Measurements from ENCODE around the gene DGKZ. TPM values are rescaled to one million over a fixed set of nuclear protein-coding genes. Genes with fewer than 3 reads are reported as not detected.

DGKZ gene
- total and polyA plus RNA-seq, 10 of the 15 experiments (the other 5 are each of a cell fraction or from before 2014, with no cell fraction given) = 0.50 to 78.4 (median 39.5) TPM

GRCh38 chr11:46331282-46331984, 15.8 kb upstream of the DGKZ start:
- 0 out of 3 replicates have a peak, but pooled peaks have one; percentile 23 for ATAC-seq
- no peak overlapping the region for H3K27ac ChIP-seq (ENCODE audit: control insufficient read depth, insufficient read depth)
- ChIA-PET POLR2A (no interaction called here), RAD21 (ENCODE audit: unreplicated experiment) (interaction anchor here (1.0 to 1.4 kb wide), 2 partner anchors 14 to 22 kb away, joined by 3 to 4 read pairs; no protein-coding TSS in a partner anchor), SMC1A (ENCODE audit: uncharacterized antibody, unreplicated experiment) (no interaction called here), CTCF (interaction anchor here (0.9 to 2.3 kb wide), 5 partner anchors 12 to 92 kb away, joined by 3 to 13 read pairs (median 4); no protein-coding TSS in a partner anchor)
- H3K9ac ChIP-seq (ENCODE audit: control insufficient read depth, insufficient read depth, low read length) = no peak overlapping the region
- H3K36me3 ChIP-seq (ENCODE audit: control insufficient read depth in 2 of 2, insufficient read depth in 2 of 2, low read length in 1 of 2) = no peaks in the 10 kb centered on the region
- no TSS peak for BruUV-seq (replicated peaks)
- TF ChIP-seq BRCA1 (IDR thresholded peaks at IDR 0.05; ENCODE audit: low read depth, low read length) (no peak), GABPA (IDR thresholded peaks at IDR 0.05; ENCODE audit: low read depth) (no peak), SP1 (IDR thresholded peaks at IDR 0.05; ENCODE audit: low read depth, low read length) (no peak), MXI1 (IDR thresholded peaks at IDR 0.05; ENCODE audit: low read depth, low read length) (no peak), BACH1 (IDR thresholded peaks at IDR 0.05; ENCODE audit: borderline replicate concordance) (no peak), BCL11A (IDR thresholded peaks at IDR 0.05; ENCODE audit: low read depth, low read length) (no peak), MEF2B (IDR thresholded peaks at IDR 0.05; ENCODE audit: partially characterized antibody, poor library complexity, severe bottlenecking) (no peak), ZNF24 (IDR thresholded peaks at IDR 0.05) (no peak), ZZZ3 (IDR thresholded peaks at IDR 0.05; ENCODE audit: control insufficient read depth, insufficient read length, low read depth) (no peak), NBN (IDR thresholded peaks at IDR 0.05) (no peak), ZNF217 (IDR thresholded peaks at IDR 0.05) (no peak), SPI1 (IDR thresholded peaks at IDR 0.05; ENCODE audit: borderline replicate concordance, insufficient read depth, low read depth, low read length) (no peak), IKZF1 (conservative IDR thresholded peaks at IDR 0.05) (no peak)
- no peak overlapping the region for H3K4me3 ChIP-seq
- H4K20me1 ChIP-seq (ENCODE audit: control insufficient read depth, insufficient read depth) = no peaks in the 10 kb centered on the region
- no peaks in the 10 kb centered on the region for H3K79me2 ChIP-seq (ENCODE audit: control insufficient read depth, insufficient read depth, low read length)
- intact Hi-C loops (cut with micrococcal nuclease; ENCODE audit: unreplicated experiment) = no loop called here
- no peaks in the 10 kb centered on the region; the same call in 1 of the 2 replicates for H3K4me1 ChIP-seq (ENCODE audit: control insufficient read depth, insufficient read depth, low read length)
- no peak for DNase-seq (ENCODE audit: low read depth, low spot score)
- no peak overlapping the region for H2AFZ ChIP-seq (ENCODE audit: control insufficient read depth, low read depth, low read length)
- H3K27me3 ChIP-seq (replicated peaks in 1 of 2; ENCODE audit: control insufficient read depth in 2 of 2, insufficient read depth in 2 of 2, low read length in 1 of 2) = peaks cover 17 to 30% of the 10 kb centered on the region in 2 experiments
- in situ Hi-C loops (cut with MboI) = no loop called here
- H3K9me3 ChIP-seq (replicated peaks; ENCODE audit: control insufficient read depth, insufficient read depth, low read length) = no peaks in the 10 kb centered on the region
- no peak for FAIRE-seq
- no peak overlapping the region for H3K4me2 ChIP-seq (ENCODE audit: control insufficient read depth, insufficient read depth)
- 21% methylated on average over 5 of the region's 5 CpGs for WGBS (ENCODE audit: insufficient coverage, insufficient replicate concordance, low lambda C conversion rate, missing lambda C conversion rate)

All from GM12878 (cell line).